GM21381 (cell line): Measurements from ENCODE around the gene SHBG.

Experiments used
- ATAC-seq: cut with Tn5 transposase; IDR thresholded peaks from one replicate; pipeline ENCODE4 v1.9.1; 2021; ENCODE audit warnings: mild to moderate bottlenecking, moderate library complexity; ENCODE audit not compliant: unreplicated experiment

Gene SHBG

GRCh38 chr17:7644775-7645174 is 14.8 kb downstream of the SHBG start:
- ATAC-seq: no peak

- ATAC-seq: no peak
These were observed 16.5 kb downstream of the SHBG start for GRCh38 chr17:7646457-7646856.

GRCh38 chr17:7647018-7647417 is 17.1 kb downstream of the SHBG start:
- no peak for ATAC-seq

- ATAC-seq: no peak
These were observed 20.7 kb downstream of the SHBG start, which contains the start of gene ATP1B2 for GRCh38 chr17:7650509-7651096. ATP1B2 (plus strand) TSS chr17:7650926; CDS start chr17:7651519, 593 bp downstream.

GRCh38 chr17:7651097-7651664 is 21.2 kb downstream of the SHBG start:
- no peak for ATAC-seq

GRCh38 chr17:7651665-7652387 is 21.9 kb downstream of the SHBG start:
- no peak for ATAC-seq

- no peak for ATAC-seq
These were observed 22.7 kb downstream of the SHBG start for GRCh38 chr17:7652388-7653356.

- ATAC-seq: no peak
These were observed 25.1 kb downstream of the SHBG start for GRCh38 chr17:7654832-7655540.

- ATAC-seq: no peak
These were observed 25.6 kb downstream of the SHBG start for GRCh38 chr17:7655541-7655840.

- no peak for ATAC-seq
These were observed 27.1 kb downstream of the SHBG start for GRCh38 chr17:7656958-7657609.

- ATAC-seq: no peak
These were observed 37.9 kb downstream of the SHBG start for GRCh38 chr17:7667656-7668406.

- no peak for ATAC-seq
These were observed 38.5 kb downstream of the SHBG start for GRCh38 chr17:7668482-7668881.

- ATAC-seq: no peak
These were observed 43.3 kb downstream of the SHBG start for GRCh38 chr17:7673239-7673638.

GRCh38 chr17:7674934-7675333 is 45.0 kb downstream of the SHBG start:
- no peak for ATAC-seq

- no peak for ATAC-seq
These were observed 46.6 kb downstream of the SHBG start for GRCh38 chr17:7676533-7676932.

- ATAC-seq: no peak
These were observed 47.6 kb downstream of the SHBG start for GRCh38 chr17:7677388-7678067.
